ENCODE measurements around the gene MYO6. TPM values are rescaled to one million over a fixed set of nuclear protein-coding genes. Genes with fewer than 3 reads are reported as not detected.

MYO6 gene
- total RNA-seq, 2 experiments from 2014 or later, result not detected

DNA sequence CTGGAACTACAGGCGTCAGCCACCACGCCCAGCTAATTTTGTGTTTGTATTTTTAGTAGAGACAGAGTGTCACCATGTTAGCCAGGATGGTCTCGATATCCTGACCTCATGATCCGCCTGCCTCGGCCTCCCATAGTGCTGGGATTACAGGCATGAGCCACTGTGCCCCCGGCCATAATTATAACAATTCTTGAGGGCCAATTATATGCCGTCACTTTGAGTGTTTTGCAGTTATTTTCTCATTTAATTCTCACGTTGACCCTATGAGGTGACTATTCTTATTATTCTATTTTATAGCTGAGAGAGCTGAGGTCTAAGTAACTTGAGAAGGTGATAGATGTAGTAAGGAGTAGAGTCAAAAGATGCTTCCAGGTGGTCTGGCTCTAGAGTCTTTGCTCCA lies 13.0 kb downstream of the MYO6 start:
- Histone ChIP-seq H3K9me2 (ENCODE audit: insufficient read depth, low read length) (no peaks in the 10 kb centered on the region), H4K20me1 (ENCODE audit: insufficient read depth, low read length) (no peaks in the 10 kb centered on the region), H3K4me2 (ENCODE audit: low read length) (no peak overlapping the region), H3K36me3 (ENCODE audit: insufficient read depth, low read length) (no peaks in the 10 kb centered on the region), H3K27ac (ENCODE audit: low read depth, low read length, poor library complexity, severe bottlenecking) (no peak overlapping the region), H3K9me3 (ENCODE audit: low read length) (no peaks in the 10 kb centered on the region), H3K79me2 (ENCODE audit: insufficient read depth, low read depth, low read length) (no peaks in the 10 kb centered on the region), H2AFZ (ENCODE audit: low read length) (no peak overlapping the region), H3K4me3 (ENCODE audit: low read depth, low read length, poor library complexity, severe bottlenecking) (no peak overlapping the region), H3K4me1 (ENCODE audit: insufficient read depth, low read length, poor library complexity, severe bottlenecking) (no peaks in the 10 kb centered on the region)
- TF ChIP-seq EZH2phosphoT487 (IDR thresholded peaks at IDR 0.05; ENCODE audit: borderline replicate concordance, low read depth, low read length) (no peak), CTCF (conservative IDR thresholded peaks at IDR 0.05; ENCODE audit: low read length) (no peak)
- intact Hi-C loops (cut with micrococcal nuclease; ENCODE audit: unreplicated experiment), result no loop called here
- POLR2A ChIA-PET, result no interaction called here
- DNase-seq (ENCODE audit: low spot score), result no peak
- CTCF ChIA-PET (ENCODE audit: unreplicated experiment), result no interaction called here
- BruUV-seq (replicated peaks), result no TSS peak

DNA sequence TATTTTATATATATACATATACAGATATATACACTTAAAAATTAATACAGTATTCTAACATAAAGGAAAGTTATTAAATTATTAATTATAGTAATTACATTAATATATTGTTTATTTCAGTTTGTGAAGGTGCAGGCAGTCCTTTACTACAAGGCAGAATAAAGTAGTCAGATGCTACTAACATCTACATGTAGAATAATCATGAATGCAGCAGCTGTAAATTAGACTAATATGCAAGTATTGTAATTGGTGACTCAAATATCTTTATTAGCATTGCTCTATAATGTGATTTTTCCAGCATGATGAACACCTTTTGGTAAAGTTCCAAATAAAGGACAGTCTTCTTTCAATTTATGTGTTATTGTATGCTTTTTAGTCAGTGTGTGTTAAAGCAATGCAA lies 17.3 kb downstream of the MYO6 start:
- no peaks in the 10 kb centered on the region for H3K9me3 ChIP-seq (ENCODE audit: low read length)
- H3K27ac ChIP-seq (ENCODE audit: low read depth, low read length, poor library complexity, severe bottlenecking), result no peak overlapping the region
- no peaks in the 10 kb centered on the region for H3K4me1 ChIP-seq (ENCODE audit: insufficient read depth, low read length, poor library complexity, severe bottlenecking)
- no peaks in the 10 kb centered on the region for H4K20me1 ChIP-seq (ENCODE audit: insufficient read depth, low read length)
- no peaks in the 10 kb centered on the region for H3K36me3 ChIP-seq (ENCODE audit: insufficient read depth, low read length)
- H3K79me2 ChIP-seq (ENCODE audit: insufficient read depth, low read depth, low read length), result no peaks in the 10 kb centered on the region
- ChIA-PET CTCF (ENCODE audit: unreplicated experiment) (no interaction called here), POLR2A (no interaction called here)
- no peak overlapping the region for H2AFZ ChIP-seq (ENCODE audit: low read length)
- intact Hi-C loops (cut with micrococcal nuclease; ENCODE audit: unreplicated experiment), result no loop called here
- DNase-seq (ENCODE audit: low spot score), result no peak
- no peaks in the 10 kb centered on the region for H3K9me2 ChIP-seq (ENCODE audit: insufficient read depth, low read length)
- BruUV-seq (replicated peaks), result no TSS peak
- no peak overlapping the region for H3K4me2 ChIP-seq (ENCODE audit: low read length)
- TF ChIP-seq CTCF (conservative IDR thresholded peaks at IDR 0.05; ENCODE audit: low read length), result no peak
- TF ChIP-seq EZH2phosphoT487 (IDR thresholded peaks at IDR 0.05; ENCODE audit: borderline replicate concordance, low read depth, low read length), result no peak
- H3K4me3 ChIP-seq (ENCODE audit: low read depth, low read length, poor library complexity, severe bottlenecking), result no peak overlapping the region

DNA sequence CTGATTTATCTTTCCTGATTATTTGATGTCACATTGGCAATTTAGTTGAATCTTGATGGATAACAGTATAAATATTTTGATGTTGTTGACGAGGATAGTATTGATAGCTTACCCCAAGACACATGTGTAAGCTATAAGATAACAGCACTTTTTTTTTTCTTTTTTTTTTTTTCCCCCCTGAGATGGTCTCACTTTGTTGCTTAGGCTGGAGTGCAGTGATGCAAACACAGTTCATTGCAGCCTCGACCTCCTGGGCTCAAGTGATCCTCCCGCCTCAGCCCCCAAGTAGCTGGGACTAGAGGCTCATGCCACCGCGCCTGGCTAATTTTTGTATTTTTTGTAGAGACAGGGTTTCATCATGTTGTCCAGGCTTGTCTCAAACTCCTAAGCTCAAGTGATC lies 21.8 kb downstream of the MYO6 start:
- no peak overlapping the region for H3K4me3 ChIP-seq (ENCODE audit: low read depth, low read length, poor library complexity, severe bottlenecking)
- POLR2A ChIA-PET, result no interaction called here
- H3K36me3 ChIP-seq (ENCODE audit: insufficient read depth, low read length), result no peaks in the 10 kb centered on the region
- intact Hi-C loops (cut with micrococcal nuclease; ENCODE audit: unreplicated experiment), result no loop called here
- no TSS peak for BruUV-seq (replicated peaks)
- no peaks in the 10 kb centered on the region for H4K20me1 ChIP-seq (ENCODE audit: insufficient read depth, low read length)
- no peak overlapping the region for H3K4me2 ChIP-seq (ENCODE audit: low read length)
- CTCF ChIA-PET (ENCODE audit: unreplicated experiment), result no interaction called here
- H3K9me2 ChIP-seq (ENCODE audit: insufficient read depth, low read length), result no peaks in the 10 kb centered on the region
- no peak for TF ChIP-seq EZH2phosphoT487 (IDR thresholded peaks at IDR 0.05; ENCODE audit: borderline replicate concordance, low read depth, low read length)
- TF ChIP-seq CTCF (conservative IDR thresholded peaks at IDR 0.05; ENCODE audit: low read length), result no peak
- no peaks in the 10 kb centered on the region for H3K4me1 ChIP-seq (ENCODE audit: insufficient read depth, low read length, poor library complexity, severe bottlenecking)
- H3K27ac ChIP-seq (ENCODE audit: low read depth, low read length, poor library complexity, severe bottlenecking), result no peak overlapping the region
- no peak overlapping the region for H2AFZ ChIP-seq (ENCODE audit: low read length)
- H3K9me3 ChIP-seq (ENCODE audit: low read length), result no peaks in the 10 kb centered on the region
- DNase-seq (ENCODE audit: low spot score), result no peak
- no peaks in the 10 kb centered on the region for H3K79me2 ChIP-seq (ENCODE audit: insufficient read depth, low read depth, low read length)

All from OCI-LY7 (cell line).